Uterus (tissue), 4 donors: ENCODE results near the gene HCFC1. TPM values are rescaled to one million over a fixed set of nuclear protein-coding genes. Genes with fewer than 3 reads are reported as not detected.

Source experiments
- DNase-seq, 2 donors: peaks; one replicate each; pipeline ENCODE4 v3.0.0-alpha.2; 2019 to 2020
- H3K27ac ChIP-seq, 2 donors: fragments of 200-600 bp; sonication (generic); 1 replicate in 1 of 2; 2 replicates in 1 of 2; pipeline ENCODE4 v1.5.1; 2016 to 2018
- H3K27me3 ChIP-seq, 2 donors: fragments of 200-600 bp; sonication (generic); one replicate each; pipeline ENCODE4 v1.5.1; 2018 to 2019; ENCODE audit warnings: control low read depth in 1 of 2
- H3K36me3 ChIP-seq, 2 donors: fragments of 200-600 bp; sonication (generic); one replicate each; pipeline ENCODE4 v1.5.1; 2019; ENCODE audit warnings: control low read depth in 1 of 2
- H3K4me1 ChIP-seq, 2 donors: fragments of 200-600 bp; sonication (generic); one replicate each; pipeline ENCODE4 v1.5.1; 2018 to 2019; ENCODE audit warnings: control low read depth in 1 of 2
- H3K4me3 ChIP-seq, 2 donors: fragments of 200-600 bp; sonication (generic); 1 replicate in 1 of 2; 2 replicates in 1 of 2; pipeline ENCODE4 v1.5.1; 2018 to 2019; ENCODE audit warnings: mild to moderate bottlenecking in 1 of 2
- H3K9me3 ChIP-seq, 2 donors: fragments of 200-600 bp; sonication (generic); one replicate each; pipeline ENCODE4 v1.5.1; 2019; ENCODE audit warnings: control low read depth in 1 of 2
- CTCF ChIP-seq, 4 experiments: fragments of 200-600 bp in 2 of 4; fragments of 450-650 bp in 2 of 4; sonication (generic) in 2 of 4; IDR thresholded peaks; one replicate each; pipeline ENCODE4 v1.5.1; 2016 to 2019; ENCODE audit warnings: antibody characterized with exemption in 4 of 4, mild to moderate bottlenecking in 2 of 4, moderate library complexity in 1 of 4
- POLR2A ChIP-seq, 2 donors: fragments of 450-650 bp; IDR thresholded peaks; one replicate each; pipeline ENCODE4 v1.6.1; 2016; ENCODE audit warnings: antibody characterized with exemption in 2 of 2, mild to moderate bottlenecking in 1 of 2, moderate library complexity in 1 of 2
- intact Hi-C: fragments of 100-400 bp; cut with DNase I; formaldehyde crosslinking; loops from one replicate; pipeline ENCODE4 v1.15.1; 2023; ENCODE audit warnings: low total_unique reads
- total RNA-seq, 4 donors: library from RNA; depleted of rRNA in 3 of 4; stranded (reverse); fragments of >200 nt in 3 of 4; gene quantifications; one replicate each; pipeline versions ENCODE4 v1.1.0 to v1.2.4, GENCODE V29; 2014 to 2023
- donor health status: DM: yes; HTN: yes; CAD: no.

Gene HCFC1
- total RNA-seq, 4 donors from 2014 or later: 20.9 to 65.7 (median 37.3) TPM

- no peak for DNase-seq
- Histone ChIP-seq H3K9me3 (no peaks in the 10 kb centered on the region), H3K36me3 (no peaks in the 10 kb centered on the region), H3K4me1 (no peaks in the 10 kb centered on the region), H3K4me3 (no peak overlapping the region), H3K27me3 (no peaks in the 10 kb centered on the region), H3K27ac (no peak overlapping the region)
- intact Hi-C loops: no loop called here
- TF ChIP-seq POLR2A (IDR thresholded peaks at IDR 0.05): no peak
- no peak for TF ChIP-seq CTCF (IDR thresholded peaks at IDR 0.05)
Measured at GRCh38 chrX:154006947-154007346, 35.3 kb upstream of the HCFC1 start.

- H3K27me3 ChIP-seq: no peaks in the 10 kb centered on the region
- H3K36me3 ChIP-seq: no peaks in the 10 kb centered on the region
- no peaks in the 10 kb centered on the region for H3K9me3 ChIP-seq
- no peaks in the 10 kb centered on the region for H3K4me1 ChIP-seq
- DNase-seq: no peak
- no peak overlapping the region for H3K27ac ChIP-seq
- no peak for TF ChIP-seq CTCF (IDR thresholded peaks at IDR 0.05)
- no peak for TF ChIP-seq POLR2A (IDR thresholded peaks at IDR 0.05)
- H3K4me3 ChIP-seq: no peak overlapping the region
- intact Hi-C loops: no loop called here
Measured at GRCh38 chrX:154004315-154004714, 32.7 kb upstream of the HCFC1 start.

- H3K36me3 ChIP-seq: no peaks in the 10 kb centered on the region
- no peak overlapping the region for H3K4me3 ChIP-seq
- H3K4me1 ChIP-seq: no peaks in the 10 kb centered on the region
- DNase-seq: no peak
- no peak overlapping the region for H3K27ac ChIP-seq
- TF ChIP-seq CTCF (IDR thresholded peaks at IDR 0.05) (no peak), POLR2A (IDR thresholded peaks at IDR 0.05) (no peak)
- intact Hi-C loops: no loop called here
- H3K27me3 ChIP-seq: no peaks in the 10 kb centered on the region
- H3K9me3 ChIP-seq: no peaks in the 10 kb centered on the region
Measured at GRCh38 chrX:154002215-154002719, 30.6 kb upstream of the HCFC1 start.

- TF ChIP-seq CTCF (IDR thresholded peaks at IDR 0.05) (no peak), POLR2A (IDR thresholded peaks at IDR 0.05) (no peak)
- Histone ChIP-seq H3K4me3 (no peak overlapping the region), H3K4me1 (no peaks in the 10 kb centered on the region), H3K36me3 (no peaks in the 10 kb centered on the region), H3K27me3 (no peaks in the 10 kb centered on the region), H3K9me3 (no peaks in the 10 kb centered on the region), H3K27ac (peak overlapping the region in 1 of 2 donors; percentile 37)
- DNase-seq: no peak
- intact Hi-C loops: no loop called here
Measured at GRCh38 chrX:154000051-154000450, 28.4 kb upstream of the HCFC1 start.

- H3K27ac ChIP-seq: peak overlapping the region in 1 of 2 donors; percentile 37
- no peaks in the 10 kb centered on the region for H3K36me3 ChIP-seq
- no peaks in the 10 kb centered on the region for H3K27me3 ChIP-seq
- H3K4me1 ChIP-seq: no peaks in the 10 kb centered on the region
- H3K9me3 ChIP-seq: no peaks in the 10 kb centered on the region
- H3K4me3 ChIP-seq: no peak overlapping the region
- DNase-seq: no peak
- intact Hi-C loops: no loop called here
- no peak for TF ChIP-seq POLR2A (IDR thresholded peaks at IDR 0.05)
Measured at GRCh38 chrX:153999359-154000037, 27.9 kb upstream of the HCFC1 start.
